ENCODE results near the gene SEC23A. TPM values are rescaled to one million over a fixed set of nuclear protein-coding genes. Genes with fewer than 3 reads are reported as not detected.

SEC23A gene
- total and polyA plus RNA-seq, 9 donors, result 56.0 to 156 (median 82.3) TPM

DNA sequence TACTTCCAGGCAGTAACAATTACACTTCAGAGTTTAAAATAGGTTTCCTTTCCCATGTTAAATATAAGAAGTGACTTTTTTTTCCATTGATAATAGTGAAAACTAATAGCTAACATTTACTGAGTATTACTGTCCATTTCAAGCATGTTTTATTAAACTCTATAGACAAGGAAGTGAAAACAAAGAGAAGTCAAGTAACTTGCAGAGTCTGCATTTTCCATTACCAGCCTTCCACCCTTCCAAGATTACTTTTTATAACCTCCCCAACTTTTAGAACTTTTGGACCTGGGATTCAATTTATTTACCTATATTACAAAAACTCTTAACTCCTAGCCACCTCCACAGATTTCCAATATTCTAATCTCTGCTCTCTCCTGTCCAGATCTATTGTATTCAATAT lies 67.7 kb downstream of the SEC23A start:
- Histone ChIP-seq H3K9me3 (replicated peaks; ENCODE audit: control insufficient read depth, low read depth, low read length) (no peaks in the 10 kb centered on the region), H3K27ac (ENCODE audit: low read length) (no peak overlapping the region), H3K4me3 (ENCODE audit: low read length) (no peak overlapping the region), H3K27me3 (ENCODE audit: control insufficient read depth, insufficient read depth, low read length) (no peaks in the 10 kb centered on the region), H3K36me3 (ENCODE audit: control insufficient read depth, insufficient read depth, low read length) (peaks cover 17% of the 10 kb centered on the region), H3K4me1 (ENCODE audit: control insufficient read depth, insufficient read depth, low read length) (no peaks in the 10 kb centered on the region)
- DNase-seq, result peak; percentile 27

DNA sequence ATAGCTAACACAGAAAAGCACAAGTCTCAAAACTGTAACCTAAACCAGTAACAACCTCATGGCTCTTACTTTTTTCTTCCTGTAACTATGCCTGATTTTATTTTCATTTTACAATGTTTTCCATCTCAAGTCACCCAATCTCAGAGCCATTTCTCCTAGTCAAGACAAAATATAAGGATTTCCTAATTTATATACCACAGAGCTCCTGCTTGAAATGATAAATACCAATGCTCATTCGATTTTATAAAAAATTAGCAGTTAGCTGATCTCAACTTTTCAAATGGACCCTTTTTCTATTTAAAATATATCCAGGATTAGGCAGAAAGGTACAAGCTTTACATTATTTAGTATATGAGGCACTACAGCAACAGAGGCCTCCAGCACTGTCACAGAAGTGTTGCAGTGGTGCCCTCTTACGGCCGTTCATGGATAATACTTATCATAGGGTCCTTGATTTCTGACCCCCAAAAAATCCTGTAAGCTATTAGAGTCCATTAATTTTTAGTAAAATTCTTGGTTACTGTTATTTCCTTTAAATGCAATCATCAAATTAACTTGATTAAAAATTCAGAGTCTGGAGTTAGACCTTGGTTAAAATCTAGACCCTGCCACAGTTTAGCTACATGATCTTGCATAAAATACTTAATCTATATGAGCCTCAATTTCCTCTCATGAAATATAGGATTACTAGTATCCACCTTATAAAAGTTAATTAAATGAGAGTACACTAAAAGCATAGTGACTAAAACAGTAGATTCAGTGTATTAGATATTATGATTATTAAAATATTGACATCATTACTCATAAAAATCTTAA lies 68.3 kb downstream of the SEC23A start:
- H3K27ac ChIP-seq (ENCODE audit: low read length), result no peak overlapping the region
- H3K9me3 ChIP-seq (replicated peaks; ENCODE audit: control insufficient read depth, low read depth, low read length), result no peaks in the 10 kb centered on the region
- H3K36me3 ChIP-seq (ENCODE audit: control insufficient read depth, insufficient read depth, low read length), result peaks cover 22% of the 10 kb centered on the region
- H3K4me3 ChIP-seq (ENCODE audit: low read length), result no peak overlapping the region
- no peaks in the 10 kb centered on the region for H3K4me1 ChIP-seq (ENCODE audit: control insufficient read depth, insufficient read depth, low read length)
- no CpG with 5 or more reads among the region's 3 CpGs for WGBS (ENCODE audit: insufficient coverage)
- H3K27me3 ChIP-seq (ENCODE audit: control insufficient read depth, insufficient read depth, low read length), result no peaks in the 10 kb centered on the region
- no peak for DNase-seq

DNA sequence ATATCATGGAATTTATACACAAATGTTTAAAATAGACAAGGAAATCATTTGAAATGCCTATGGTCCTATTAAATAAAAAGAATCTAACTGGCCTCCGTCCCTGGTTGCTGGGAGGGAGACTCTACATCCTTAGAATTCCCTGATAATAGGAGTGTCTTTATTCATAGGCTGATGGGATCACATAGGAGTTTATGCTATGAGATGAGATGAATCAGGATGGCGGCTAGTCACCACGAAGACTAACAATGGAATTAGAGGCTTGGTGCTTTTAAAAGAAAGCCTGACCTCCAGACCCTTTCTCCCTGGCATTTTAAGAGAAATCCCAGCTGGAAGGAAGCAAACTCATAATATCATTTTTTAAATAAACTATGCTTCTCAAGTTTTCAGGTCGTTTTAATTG lies 69.7 kb downstream of the SEC23A start:
- peaks cover 21% of the 10 kb centered on the region for H3K36me3 ChIP-seq (ENCODE audit: control insufficient read depth, insufficient read depth, low read length)
- H3K27me3 ChIP-seq (ENCODE audit: control insufficient read depth, insufficient read depth, low read length), result no peaks in the 10 kb centered on the region
- no peaks in the 10 kb centered on the region for H3K4me1 ChIP-seq (ENCODE audit: control insufficient read depth, insufficient read depth, low read length)
- H3K27ac ChIP-seq (ENCODE audit: low read length), result no peak overlapping the region
- H3K4me3 ChIP-seq (ENCODE audit: low read length), result no peak overlapping the region
- no peak for DNase-seq
- no peaks in the 10 kb centered on the region for H3K9me3 ChIP-seq (replicated peaks; ENCODE audit: control insufficient read depth, low read depth, low read length)
- WGBS (ENCODE audit: insufficient coverage), result 92% methylated on average over 2 of the region's 4 CpGs

DNA sequence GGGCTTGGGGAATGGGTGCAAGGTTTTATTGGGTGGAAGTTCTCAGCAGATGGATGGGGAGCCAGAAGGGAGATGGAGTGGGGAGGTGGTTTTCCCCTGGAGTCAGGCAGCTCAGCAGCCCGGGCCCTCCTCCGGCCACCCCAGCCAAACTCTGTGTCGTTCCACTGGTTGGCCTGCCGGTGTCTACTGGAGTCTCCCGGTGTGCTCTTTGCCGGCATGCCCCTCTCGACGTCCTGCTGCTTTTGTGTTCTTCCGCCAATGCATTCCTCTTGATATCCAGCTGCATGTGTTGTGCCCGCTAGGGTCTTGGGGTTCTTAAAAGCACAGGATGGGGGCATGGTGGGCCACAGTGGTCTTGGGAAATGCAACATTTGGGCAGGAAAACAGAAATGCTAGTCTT lies 72.8 kb downstream of the SEC23A start:
- 97% methylated on average over 10 of the region's 10 CpGs for WGBS (ENCODE audit: insufficient coverage)

GRCh38 chr14:39029789-39030188 lies 73.2 kb downstream of the SEC23A start:
- 100% methylated on average over 6 of the region's 8 CpGs for WGBS (ENCODE audit: insufficient coverage)
- no peak overlapping the region for H3K27ac ChIP-seq (ENCODE audit: low read length)
- H3K9me3 ChIP-seq (replicated peaks; ENCODE audit: control insufficient read depth, low read depth, low read length), result no peaks in the 10 kb centered on the region
- H3K4me1 ChIP-seq (ENCODE audit: control insufficient read depth, insufficient read depth, low read length), result no peaks in the 10 kb centered on the region
- DNase-seq, result no peak
- H3K4me3 ChIP-seq (ENCODE audit: low read length), result no peak overlapping the region
- H3K27me3 ChIP-seq (ENCODE audit: control insufficient read depth, insufficient read depth, low read length), result no peaks in the 10 kb centered on the region
- H3K36me3 ChIP-seq (ENCODE audit: control insufficient read depth, insufficient read depth, low read length), result peaks cover 16% of the 10 kb centered on the region

More for the DNA sequence above, 72.8 kb downstream of the SEC23A start:
- Histone ChIP-seq H3K9me3 (replicated peaks; ENCODE audit: control insufficient read depth, low read depth, low read length) (no peaks in the 10 kb centered on the region), H3K27ac (ENCODE audit: low read length) (no peak overlapping the region), H3K36me3 (ENCODE audit: control insufficient read depth, insufficient read depth, low read length) (peaks cover 16% of the 10 kb centered on the region), H3K4me3 (ENCODE audit: low read length) (no peak overlapping the region), H3K27me3 (ENCODE audit: control insufficient read depth, insufficient read depth, low read length) (no peaks in the 10 kb centered on the region), H3K4me1 (ENCODE audit: control insufficient read depth, insufficient read depth, low read length) (no peaks in the 10 kb centered on the region)
- DNase-seq, result peak; percentile 9

DNA sequence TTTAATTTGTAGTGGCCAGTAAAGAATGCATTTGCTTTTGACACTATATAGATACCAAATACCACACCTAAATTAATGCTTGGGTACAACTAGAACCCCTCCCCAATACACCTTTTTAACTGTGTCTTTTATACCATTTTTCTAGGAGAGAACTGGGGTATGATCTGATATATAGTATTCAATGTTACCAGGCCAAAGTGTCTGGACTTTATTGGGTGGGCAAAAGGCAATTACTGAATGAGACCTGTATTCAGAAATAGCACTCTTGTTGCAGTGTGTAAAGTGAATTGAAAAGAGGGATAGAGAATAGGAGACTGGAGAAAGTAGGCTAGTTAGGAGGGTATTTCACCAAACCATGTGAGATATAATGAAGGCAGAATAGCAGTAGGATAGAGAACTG lies 74.4 kb downstream of the SEC23A start:
- Histone ChIP-seq H3K27me3 (ENCODE audit: control insufficient read depth, insufficient read depth, low read length) (no peaks in the 10 kb centered on the region), H3K4me3 (ENCODE audit: low read length) (no peak overlapping the region), H3K36me3 (ENCODE audit: control insufficient read depth, insufficient read depth, low read length) (peaks cover 14% of the 10 kb centered on the region), H3K27ac (ENCODE audit: low read length) (no peak overlapping the region), H3K4me1 (ENCODE audit: control insufficient read depth, insufficient read depth, low read length) (no peaks in the 10 kb centered on the region), H3K9me3 (replicated peaks; ENCODE audit: control insufficient read depth, low read depth, low read length) (no peaks in the 10 kb centered on the region)
- no peak for DNase-seq

DNA sequence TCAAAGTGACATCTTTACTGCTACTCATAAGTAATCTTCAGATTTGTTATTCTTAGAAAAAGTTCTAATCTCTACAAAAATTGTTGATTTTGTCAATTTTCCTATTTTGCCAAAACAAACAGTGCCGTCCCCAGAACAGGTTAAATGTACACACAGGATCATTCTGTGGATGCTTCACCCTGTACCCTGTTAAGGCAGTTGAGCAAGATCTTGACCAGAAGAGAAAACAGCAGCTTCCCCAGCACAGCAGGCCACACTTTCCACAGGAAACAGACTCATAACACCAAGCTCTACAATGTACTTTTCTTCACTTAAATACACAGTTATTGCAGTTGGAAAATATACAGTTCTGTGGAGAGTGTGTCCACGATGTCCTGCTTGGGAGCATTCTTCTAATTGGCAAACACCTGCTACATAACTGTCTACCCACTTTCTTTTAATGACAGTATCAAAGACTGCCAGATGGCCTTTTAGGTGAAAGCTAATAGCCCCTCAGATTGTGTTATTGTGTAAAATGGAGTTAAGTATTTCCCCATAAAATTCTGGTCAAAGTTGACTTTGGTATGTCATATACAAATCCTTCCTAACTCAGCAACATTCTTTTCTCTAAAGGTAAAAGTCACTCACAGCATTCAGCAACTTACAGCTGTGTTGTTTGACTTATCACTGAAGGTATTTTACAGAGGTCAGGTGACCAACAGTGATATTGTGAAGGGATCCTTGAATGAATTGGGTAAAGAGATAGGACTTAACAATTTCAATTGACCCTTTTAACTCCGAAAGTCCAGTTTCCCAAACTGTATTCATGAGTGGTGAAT lies 77.0 kb downstream of the SEC23A start:
- no peaks in the 10 kb centered on the region for H3K9me3 ChIP-seq (replicated peaks; ENCODE audit: control insufficient read depth, low read depth, low read length)
- no peaks in the 10 kb centered on the region for H3K27me3 ChIP-seq (ENCODE audit: control insufficient read depth, insufficient read depth, low read length)
- H3K27ac ChIP-seq (ENCODE audit: low read length), result no peak overlapping the region
- H3K36me3 ChIP-seq (ENCODE audit: control insufficient read depth, insufficient read depth, low read length), result peaks cover 14% of the 10 kb centered on the region
- no peaks in the 10 kb centered on the region for H3K4me1 ChIP-seq (ENCODE audit: control insufficient read depth, insufficient read depth, low read length)
- no peak for DNase-seq
- H3K4me3 ChIP-seq (ENCODE audit: low read length), result no peak overlapping the region
- 67% methylated on average over 1 of the region's 3 CpGs for WGBS (ENCODE audit: insufficient coverage)

- no peaks in the 10 kb centered on the region for H3K4me1 ChIP-seq (ENCODE audit: control insufficient read depth, insufficient read depth, low read length)
- H3K27me3 ChIP-seq (ENCODE audit: control insufficient read depth, insufficient read depth, low read length), result no peaks in the 10 kb centered on the region
- 86% methylated on average over 3 of the region's 3 CpGs for WGBS (ENCODE audit: insufficient coverage)
- H3K9me3 ChIP-seq (replicated peaks; ENCODE audit: control insufficient read depth, low read depth, low read length), result no peaks in the 10 kb centered on the region
- H3K27ac ChIP-seq (ENCODE audit: low read length), result no peak overlapping the region
- H3K36me3 ChIP-seq (ENCODE audit: control insufficient read depth, insufficient read depth, low read length), result peaks cover 9% of the 10 kb centered on the region
- no peak overlapping the region for H3K4me3 ChIP-seq (ENCODE audit: low read length)
- DNase-seq, result no peak
Measured at GRCh38 chr14:39025250-39025809, 77.7 kb downstream of the SEC23A start.

DNA sequence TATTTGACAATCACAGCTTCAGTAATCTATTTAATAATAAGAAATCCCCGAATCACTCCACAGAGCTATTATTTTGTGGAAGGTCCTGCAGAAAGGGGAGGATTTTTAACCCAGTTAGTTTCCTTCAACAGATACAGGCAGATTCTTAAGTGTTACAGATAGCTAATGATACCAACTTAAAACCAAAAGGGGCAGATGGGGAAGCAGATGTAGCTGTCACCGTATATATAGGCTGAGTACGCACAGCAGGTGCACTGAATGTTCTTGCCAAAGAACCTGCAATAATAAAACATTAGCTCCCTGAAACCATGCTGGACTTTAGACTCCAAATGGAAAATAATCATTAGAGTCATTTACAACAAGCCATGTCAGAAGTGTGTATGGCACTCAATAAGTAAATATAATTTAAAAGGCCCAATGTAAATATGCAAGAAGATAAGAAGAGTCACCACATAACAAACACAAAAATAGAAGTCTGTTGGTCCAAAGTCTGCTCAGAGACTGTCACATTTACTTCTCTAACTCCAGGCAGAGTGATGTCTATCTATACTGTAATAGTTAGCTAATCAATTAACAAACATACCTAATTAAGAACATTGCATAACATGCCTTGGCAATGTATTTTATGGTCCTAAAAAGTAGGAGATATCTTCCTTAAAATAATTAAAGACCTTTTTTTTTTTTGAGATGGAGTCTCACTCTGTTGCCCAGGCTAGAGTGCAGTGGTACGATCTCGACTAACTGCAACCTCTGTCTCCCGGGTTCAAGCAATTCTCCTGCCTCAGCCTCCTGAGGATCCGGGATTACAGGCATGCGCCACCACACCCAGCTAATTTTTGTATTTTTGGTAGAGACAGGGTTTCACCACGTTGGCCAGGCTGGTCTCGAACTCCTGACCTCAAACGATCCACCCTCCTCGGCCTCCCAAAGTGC lies 78.8 kb downstream of the SEC23A start:
- no peaks in the 10 kb centered on the region for H3K27me3 ChIP-seq (ENCODE audit: control insufficient read depth, insufficient read depth, low read length)
- no peaks in the 10 kb centered on the region for H3K4me1 ChIP-seq (ENCODE audit: control insufficient read depth, insufficient read depth, low read length)
- DNase-seq, result no peak
- no peaks in the 10 kb centered on the region for H3K9me3 ChIP-seq (replicated peaks; ENCODE audit: control insufficient read depth, low read depth, low read length)
- no peak overlapping the region for H3K27ac ChIP-seq (ENCODE audit: low read length)
- no peak overlapping the region for H3K4me3 ChIP-seq (ENCODE audit: low read length)
- H3K36me3 ChIP-seq (ENCODE audit: control insufficient read depth, insufficient read depth, low read length), result no peaks in the 10 kb centered on the region
- 91% methylated on average over 4 of the region's 12 CpGs for WGBS (ENCODE audit: insufficient coverage)

Data from muscle of leg (tissue), 11 donors.